HG03045 (cell line): ENCODE data around the gene WDR5.

Source experiments
- ATAC-seq: cut with Tn5 transposase; IDR thresholded peaks from one replicate; pipeline ENCODE4 v1.9.1; 2021; ENCODE audit warnings: mild to moderate bottlenecking, moderate library complexity; ENCODE audit not compliant: unreplicated experiment

Gene WDR5

GRCh38 chr9:134186471-134187109 lies 50.7 kb downstream of the WDR5 start:
- no peak for ATAC-seq

DNA sequence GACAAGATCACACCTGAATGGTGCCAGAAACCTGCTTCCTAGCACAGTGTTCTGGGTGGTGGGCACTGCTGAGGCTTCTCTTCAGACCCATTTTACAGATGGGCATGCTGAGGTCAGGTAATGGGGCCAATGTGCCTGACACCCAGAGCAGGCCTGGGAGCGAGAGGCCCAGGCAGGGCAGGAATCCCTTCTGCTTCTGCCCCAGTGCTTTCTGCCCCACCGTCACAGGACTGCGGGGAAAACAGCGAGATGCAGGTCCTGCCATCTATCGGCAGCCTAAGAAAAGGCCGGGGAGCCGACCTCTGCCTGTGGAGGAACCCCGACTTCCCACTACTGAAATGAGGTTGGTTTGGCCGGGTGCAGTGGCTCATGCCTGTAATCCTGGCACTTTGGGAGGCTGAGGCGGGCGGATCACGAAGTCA lies 51.2 kb downstream of the WDR5 start:
- ATAC-seq: no peak

DNA sequence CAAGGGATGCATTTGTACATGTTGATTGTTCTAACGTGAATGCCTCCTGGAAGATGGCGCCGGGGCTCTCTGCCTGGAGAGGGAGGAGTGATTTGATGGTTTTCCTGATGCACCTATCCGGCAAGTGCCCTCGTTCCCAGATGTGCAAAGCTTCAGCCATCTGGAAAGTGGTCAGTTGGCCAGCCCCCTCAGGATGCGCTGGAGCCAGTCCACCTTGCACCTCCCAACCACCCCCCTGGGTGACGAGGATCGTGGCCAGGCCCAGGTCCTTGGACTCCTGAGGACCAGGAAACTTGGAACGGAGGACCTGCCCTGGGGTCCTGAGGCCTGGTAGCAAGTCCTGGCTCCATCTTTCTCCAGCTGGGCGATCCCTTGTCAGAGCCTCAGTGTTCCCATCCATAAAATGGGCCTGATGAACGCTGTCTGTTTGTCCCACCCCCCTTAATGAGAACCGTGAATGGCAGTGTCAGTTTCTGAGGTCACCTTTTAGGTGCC lies 52.1 kb downstream of the WDR5 start:
- no peak for ATAC-seq

DNA sequence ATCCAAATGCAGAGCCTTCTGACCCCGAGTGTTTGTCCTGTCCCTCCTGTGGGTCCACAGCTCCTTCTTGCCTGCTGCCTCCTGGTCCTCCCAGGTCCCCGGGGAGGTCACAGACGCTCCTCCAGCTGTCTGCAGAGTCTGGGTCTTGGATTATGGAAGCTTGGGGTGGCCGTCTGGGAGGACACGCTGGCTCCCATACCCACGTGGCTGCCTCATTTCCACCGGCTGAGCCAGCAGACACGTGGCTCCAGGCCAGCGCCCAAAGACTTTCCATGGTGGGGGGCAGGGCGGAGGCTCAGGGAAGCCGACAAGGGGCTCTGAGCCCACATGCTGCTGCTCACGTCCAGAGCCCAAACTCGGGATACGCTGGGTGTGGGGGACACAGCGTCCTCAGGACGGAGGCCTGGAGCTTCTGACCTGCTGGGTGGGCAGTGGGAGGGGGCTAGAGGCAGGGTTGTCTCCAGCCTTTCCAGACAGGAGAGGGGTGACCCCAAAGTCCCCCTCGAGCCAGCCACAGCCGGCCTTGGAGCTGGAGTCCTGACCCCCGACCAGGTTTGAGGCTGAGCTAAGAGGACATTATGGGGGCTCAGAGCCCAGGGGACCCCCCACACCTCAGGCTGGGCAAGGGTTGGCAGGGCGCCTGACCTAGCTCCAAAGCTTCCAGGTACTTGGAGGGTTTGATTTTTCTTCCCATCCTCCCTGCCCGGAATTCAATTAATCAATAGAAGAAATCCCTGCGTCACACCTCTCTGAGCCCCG lies 52.7 kb downstream of the WDR5 start:
- no peak for ATAC-seq

DNA sequence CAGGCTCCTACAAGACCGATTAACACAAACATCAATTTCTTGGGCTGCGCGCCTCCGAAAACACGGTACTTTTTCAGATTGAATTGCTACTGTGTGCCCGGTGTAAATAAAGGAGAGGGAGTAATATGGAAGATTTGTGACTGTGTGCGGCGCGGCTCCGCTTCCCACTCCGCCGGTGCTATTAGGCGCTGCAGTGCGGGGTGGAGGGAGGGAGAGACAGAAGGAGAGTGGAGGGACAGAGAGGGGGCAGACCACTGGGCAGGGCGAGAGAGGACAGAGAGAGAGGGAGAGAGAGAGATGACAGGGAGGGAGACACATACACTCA lies 53.2 kb downstream of the WDR5 start:
- no peak for ATAC-seq

GRCh38 chr9:134189470-134190231 lies 53.8 kb downstream of the WDR5 start:
- no peak for ATAC-seq

- no peak for ATAC-seq
These were observed 54.6 kb downstream of the WDR5 start for GRCh38 chr9:134190232-134191121.

DNA sequence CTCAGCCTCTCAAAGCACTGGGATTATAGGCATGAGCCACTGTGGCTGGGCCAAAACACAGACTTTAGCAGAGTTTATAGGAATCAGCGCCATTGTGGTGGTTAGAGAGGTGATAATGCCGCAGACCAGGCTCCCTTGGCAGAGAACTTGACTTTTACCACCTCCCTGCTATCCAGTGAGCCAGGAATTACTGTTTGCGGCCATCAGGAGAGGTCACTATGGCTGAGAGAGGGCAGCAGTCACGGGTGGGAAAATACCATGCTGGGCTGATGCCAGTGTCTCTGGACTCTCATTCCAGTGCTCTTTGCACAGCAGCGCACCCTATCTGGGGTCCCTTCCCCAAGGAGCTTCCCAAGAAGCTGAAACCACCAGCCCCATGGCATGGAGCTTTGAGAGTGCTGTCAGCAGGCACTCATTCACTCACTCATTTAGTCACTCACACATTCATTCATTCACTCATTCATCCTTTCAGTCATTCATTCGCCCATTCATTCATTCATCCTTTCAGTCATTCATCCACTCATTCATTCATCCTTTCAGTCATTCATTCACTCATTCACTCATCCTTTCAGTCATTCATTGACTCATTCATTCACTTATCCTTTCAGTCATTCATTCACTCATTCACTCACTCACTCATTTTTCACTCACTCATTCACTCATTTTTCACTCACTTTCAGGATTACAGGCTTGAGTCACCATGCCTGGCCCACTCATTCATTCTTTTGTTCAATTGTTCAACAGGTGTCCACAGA lies 55.8 kb downstream of the WDR5 start:
- ATAC-seq: no peak

DNA sequence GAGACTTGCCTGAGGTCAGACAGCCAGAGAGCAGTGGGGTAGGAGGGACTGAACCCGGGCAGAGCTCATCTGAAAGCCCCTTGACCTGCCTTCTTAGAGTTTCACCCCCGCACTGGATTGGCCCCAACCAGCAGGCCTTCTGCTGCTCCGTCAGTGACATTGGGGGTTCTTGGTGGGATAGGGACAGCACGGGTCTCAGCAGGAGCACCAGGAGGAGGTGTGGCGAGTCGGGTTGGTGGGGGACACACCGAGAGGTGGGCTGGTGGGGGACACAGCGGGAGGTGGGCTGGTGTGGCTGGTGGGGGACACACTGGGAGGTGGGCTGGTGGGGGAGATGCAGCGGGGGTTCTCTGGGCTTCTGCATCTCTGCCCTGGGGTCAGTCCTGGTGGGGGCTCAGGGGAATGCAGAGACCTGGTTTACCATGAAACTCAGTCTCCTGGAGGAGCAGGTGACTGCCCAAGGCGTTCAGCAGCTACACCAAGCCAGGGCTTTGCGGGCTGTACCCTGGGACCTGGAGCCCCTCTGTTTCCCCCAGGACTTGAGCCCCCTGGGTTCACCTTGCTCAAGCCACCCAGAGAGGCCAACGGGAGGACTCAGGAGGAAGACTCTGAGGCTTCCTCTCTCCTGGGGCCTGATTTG lies 56.5 kb downstream of the WDR5 start:
- ATAC-seq: no peak

DNA sequence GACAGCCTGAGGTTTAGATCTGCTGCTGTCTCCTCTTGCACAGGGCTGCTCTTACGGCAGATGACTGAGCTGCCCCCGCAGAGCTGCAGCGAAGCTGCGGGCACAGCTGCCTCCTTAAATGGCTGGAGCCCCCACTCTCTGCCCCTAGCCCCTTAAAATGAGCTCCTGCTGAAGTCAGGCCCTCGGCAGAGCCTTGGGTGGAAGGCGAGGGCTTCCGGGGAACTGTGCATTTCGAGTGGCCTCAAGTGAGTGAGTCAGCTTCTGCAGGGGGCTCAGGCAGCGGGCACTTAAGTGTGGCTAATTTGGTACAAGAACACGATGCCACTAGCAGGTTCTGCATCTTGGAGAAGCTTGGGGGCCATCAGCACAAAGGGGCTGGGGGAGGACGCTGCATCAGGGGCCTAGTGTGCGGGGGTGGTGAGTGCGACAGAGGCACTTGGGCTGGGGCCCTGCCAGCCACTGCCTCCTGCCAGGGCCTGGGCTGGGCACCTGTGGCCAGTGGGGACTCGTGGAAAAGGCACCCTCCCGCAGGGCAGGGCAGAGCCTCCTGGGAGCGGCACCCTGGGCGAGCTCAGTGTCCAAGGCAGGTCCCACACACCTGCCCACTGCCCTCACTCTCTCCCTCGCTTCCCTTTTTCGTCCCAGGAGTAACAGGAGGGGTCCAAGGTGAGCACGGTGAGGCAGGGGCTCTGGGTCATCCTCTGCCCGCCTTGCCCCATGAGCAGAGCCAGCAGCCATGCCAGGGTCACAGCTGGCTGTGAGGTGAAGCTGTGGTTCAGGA lies 57.3 kb downstream of the WDR5 start:
- no peak for ATAC-seq

- ATAC-seq: no peak
These were observed 58.1 kb downstream of the WDR5 start for GRCh38 chr9:134193912-134194535.

- no peak for ATAC-seq
These were observed 59.7 kb downstream of the WDR5 start for GRCh38 chr9:134195558-134195957.

GRCh38 chr9:134196911-134197310 lies 61.0 kb downstream of the WDR5 start:
- no peak for ATAC-seq

GRCh38 chr9:134198791-134199190 lies 62.9 kb downstream of the WDR5 start:
- ATAC-seq: no peak

- ATAC-seq: no peak
These were observed 64.8 kb downstream of the WDR5 start for GRCh38 chr9:134200730-134201129.

DNA sequence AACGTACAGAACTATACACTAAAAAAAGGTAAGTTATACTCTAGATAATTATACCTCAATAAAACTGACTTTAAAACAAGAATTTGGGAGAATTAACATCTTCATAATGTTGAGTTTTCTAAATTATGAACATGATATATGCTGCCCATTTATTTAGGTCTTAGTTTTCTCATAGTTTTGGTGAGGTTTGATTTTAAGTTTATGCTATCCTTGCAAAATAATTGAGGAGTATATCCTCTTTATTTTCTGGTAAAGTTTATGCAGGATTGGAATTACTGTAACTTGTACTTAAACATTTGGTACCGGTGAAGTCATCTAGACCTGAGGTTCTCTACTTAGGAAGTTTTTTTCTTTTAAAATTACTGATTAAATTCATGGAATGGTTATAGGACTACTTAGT lies 67.3 kb downstream of the WDR5 start:
- no peak for ATAC-seq

DNA sequence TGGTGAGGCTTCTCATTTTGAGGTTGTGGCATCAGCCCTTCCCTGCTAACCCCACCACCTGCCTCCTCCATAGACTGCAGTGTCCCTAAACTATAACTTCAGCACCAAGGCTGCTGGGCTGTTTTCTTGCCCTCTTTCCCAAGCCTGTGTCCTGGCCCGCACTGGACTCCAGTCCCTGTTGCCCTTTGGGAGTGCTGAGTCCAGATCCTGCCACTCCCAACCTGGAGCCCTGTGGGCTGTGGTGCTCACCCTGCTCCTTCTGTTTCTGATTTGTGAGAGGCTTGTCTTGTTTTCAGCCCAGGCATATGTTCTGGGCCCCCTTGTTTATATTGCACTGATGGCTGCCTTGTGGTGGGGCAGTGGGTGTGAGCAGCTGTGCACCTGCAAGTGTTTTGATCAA lies 68.2 kb downstream of the WDR5 start:
- ATAC-seq: no peak

- ATAC-seq: no peak
These were observed 69.2 kb downstream of the WDR5 start for GRCh38 chr9:134204991-134205578.
